Measurements from ENCODE around the gene SPIRE1.

DNA sequence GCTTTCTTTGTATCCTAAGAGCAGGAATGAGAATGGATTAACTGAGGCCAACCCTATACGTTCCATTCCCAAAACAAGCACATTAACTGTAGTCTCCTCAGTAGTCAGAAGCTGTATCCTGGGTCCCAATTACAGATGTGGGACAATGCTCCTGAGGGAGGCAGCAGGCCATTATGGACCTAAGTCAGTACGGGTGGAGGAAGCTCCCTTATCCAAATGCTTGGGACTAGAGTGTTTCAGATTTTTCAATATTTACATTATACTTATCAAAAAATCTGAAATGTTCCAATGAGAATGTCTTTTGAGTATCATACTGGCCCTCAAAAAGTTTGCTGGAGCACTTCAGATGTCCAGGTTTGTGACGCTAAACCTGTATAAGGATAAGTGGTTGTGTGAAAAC, 160.1 kb downstream of the SPIRE1 start:
- TF ChIP-seq, protein P1, sequence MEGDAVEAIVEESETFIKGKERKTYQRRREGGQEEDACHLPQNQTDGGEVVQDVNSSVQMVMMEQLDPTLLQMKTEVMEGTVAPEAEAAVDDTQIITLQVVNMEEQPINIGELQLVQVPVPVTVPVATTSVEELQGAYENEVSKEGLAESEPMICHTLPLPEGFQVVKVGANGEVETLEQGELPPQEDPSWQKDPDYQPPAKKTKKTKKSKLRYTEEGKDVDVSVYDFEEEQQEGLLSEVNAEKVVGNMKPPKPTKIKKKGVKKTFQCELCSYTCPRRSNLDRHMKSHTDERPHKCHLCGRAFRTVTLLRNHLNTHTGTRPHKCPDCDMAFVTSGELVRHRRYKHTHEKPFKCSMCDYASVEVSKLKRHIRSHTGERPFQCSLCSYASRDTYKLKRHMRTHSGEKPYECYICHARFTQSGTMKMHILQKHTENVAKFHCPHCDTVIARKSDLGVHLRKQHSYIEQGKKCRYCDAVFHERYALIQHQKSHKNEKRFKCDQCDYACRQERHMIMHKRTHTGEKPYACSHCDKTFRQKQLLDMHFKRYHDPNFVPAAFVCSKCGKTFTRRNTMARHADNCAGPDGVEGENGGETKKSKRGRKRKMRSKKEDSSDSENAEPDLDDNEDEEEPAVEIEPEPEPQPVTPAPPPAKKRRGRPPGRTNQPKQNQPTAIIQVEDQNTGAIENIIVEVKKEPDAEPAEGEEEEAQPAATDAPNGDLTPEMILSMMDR (conservative IDR thresholded peaks at IDR 0.05) = no peak
- TF ChIP-seq EZH2 (IDR thresholded peaks at IDR 0.05; ENCODE audit: low read depth) = no peak

Data from PC-9 (cell line).